ENCODE measurements around the gene PARP15.

The PARP15 gene

DNA sequence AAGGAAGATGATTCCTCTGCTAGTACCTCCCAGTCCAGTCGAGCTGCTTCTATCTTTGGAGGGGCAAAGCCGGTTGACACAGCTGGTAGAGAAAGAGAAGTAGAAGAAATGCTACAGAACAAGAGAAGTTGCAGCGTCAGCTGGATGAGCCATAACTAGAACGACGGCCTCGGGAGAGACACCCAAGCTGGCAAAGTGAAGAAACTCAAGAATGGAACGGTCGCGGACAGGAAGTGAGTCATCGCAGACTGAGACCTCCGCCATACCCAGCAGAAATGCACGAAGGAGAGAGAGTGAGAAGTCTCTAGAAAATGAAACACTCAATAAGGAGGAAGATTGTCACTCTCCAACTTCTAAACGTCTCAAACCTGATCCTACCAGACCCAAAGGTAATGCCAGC is 84.2 kb downstream of the PARP15 start:
- Histone ChIP-seq H3K9me3 (ENCODE audit: severe bottlenecking) (no peaks in the 10 kb centered on the region), H3K27ac (ENCODE audit: poor library complexity, severe bottlenecking) (no peak overlapping the region), H3K36me3 (ENCODE audit: low read depth) (no peaks in the 10 kb centered on the region), H3K4me3 (ENCODE audit: severe bottlenecking) (no peak overlapping the region), H3K27me3 (ENCODE audit: insufficient read depth, poor library complexity, severe bottlenecking) (no peaks in the 10 kb centered on the region), H3K4me1 (ENCODE audit: insufficient read depth, poor library complexity, severe bottlenecking) (no peaks in the 10 kb centered on the region)
- DNase-seq (ENCODE audit: low spot score) (no peak), ATAC-seq (ENCODE audit: low read depth) (no peak)
- TF ChIP-seq, protein P1, sequence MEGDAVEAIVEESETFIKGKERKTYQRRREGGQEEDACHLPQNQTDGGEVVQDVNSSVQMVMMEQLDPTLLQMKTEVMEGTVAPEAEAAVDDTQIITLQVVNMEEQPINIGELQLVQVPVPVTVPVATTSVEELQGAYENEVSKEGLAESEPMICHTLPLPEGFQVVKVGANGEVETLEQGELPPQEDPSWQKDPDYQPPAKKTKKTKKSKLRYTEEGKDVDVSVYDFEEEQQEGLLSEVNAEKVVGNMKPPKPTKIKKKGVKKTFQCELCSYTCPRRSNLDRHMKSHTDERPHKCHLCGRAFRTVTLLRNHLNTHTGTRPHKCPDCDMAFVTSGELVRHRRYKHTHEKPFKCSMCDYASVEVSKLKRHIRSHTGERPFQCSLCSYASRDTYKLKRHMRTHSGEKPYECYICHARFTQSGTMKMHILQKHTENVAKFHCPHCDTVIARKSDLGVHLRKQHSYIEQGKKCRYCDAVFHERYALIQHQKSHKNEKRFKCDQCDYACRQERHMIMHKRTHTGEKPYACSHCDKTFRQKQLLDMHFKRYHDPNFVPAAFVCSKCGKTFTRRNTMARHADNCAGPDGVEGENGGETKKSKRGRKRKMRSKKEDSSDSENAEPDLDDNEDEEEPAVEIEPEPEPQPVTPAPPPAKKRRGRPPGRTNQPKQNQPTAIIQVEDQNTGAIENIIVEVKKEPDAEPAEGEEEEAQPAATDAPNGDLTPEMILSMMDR (IDR thresholded peaks at IDR 0.05; ENCODE audit: poor library complexity, severe bottlenecking) = no peak

DNA sequence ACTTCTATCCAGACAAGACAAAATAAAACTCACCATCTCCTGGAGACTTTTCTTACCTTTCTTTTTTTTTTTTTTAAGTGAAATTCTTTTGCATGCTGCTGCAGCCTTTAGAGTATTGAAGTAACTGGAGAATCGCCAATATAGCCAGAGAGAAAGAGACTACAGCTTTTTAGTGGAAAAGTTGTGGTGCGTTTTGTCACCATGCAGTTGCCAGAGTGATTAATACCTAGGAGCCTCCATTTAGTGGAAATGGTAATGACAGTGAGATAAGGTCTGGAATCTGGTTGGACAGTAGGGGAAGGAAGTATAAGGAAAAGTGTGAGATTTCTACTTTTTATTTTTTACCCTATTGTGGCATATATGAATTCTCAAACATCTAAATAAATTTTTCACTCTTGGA is 85.1 kb downstream of the PARP15 start:
- TF ChIP-seq, protein P1 (IDR thresholded peaks at IDR 0.05; ENCODE audit: poor library complexity, severe bottlenecking) = no peak
- Histone ChIP-seq H3K9me3 (ENCODE audit: severe bottlenecking) (no peaks in the 10 kb centered on the region), H3K36me3 (ENCODE audit: low read depth) (no peaks in the 10 kb centered on the region), H3K4me3 (ENCODE audit: severe bottlenecking) (no peak overlapping the region), H3K4me1 (ENCODE audit: insufficient read depth, poor library complexity, severe bottlenecking) (no peaks in the 10 kb centered on the region), H3K27ac (ENCODE audit: poor library complexity, severe bottlenecking) (no peak overlapping the region), H3K27me3 (ENCODE audit: insufficient read depth, poor library complexity, severe bottlenecking) (no peaks in the 10 kb centered on the region)
- no peak for ATAC-seq (ENCODE audit: low read depth)
- DNase-seq (ENCODE audit: low spot score) = no peak

DNA sequence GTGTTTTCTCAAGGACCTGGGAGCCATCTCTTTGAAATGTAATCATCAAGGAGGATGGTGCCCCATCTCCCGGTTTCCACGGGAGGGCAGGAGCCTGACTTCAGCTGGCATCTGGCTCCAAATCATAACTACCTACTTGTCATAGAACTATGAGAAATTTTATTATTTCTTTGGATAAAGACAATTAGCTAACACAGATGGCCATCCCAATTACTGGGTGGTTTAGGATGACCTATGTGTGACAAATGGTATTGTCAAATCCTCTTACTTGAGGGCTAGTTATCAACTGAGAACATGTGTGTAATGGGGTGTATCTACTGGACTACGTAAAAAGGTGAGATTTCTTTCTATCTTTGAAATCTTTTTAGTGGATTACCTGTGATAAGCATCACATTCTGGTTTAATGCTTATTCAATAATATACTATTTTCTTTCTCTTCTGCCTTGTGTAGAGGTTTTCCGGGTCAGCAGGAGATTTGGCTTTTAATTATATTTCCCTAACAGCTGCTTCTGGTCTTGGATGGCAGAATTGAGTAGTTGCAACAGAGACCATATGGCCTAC is 87.9 kb downstream of the PARP15 start:
- Histone ChIP-seq H3K36me3 (ENCODE audit: low read depth) (no peaks in the 10 kb centered on the region), H3K27ac (ENCODE audit: poor library complexity, severe bottlenecking) (no peak overlapping the region)
- TF ChIP-seq, protein P1 (IDR thresholded peaks at IDR 0.05; ENCODE audit: poor library complexity, severe bottlenecking) = no peak

DNA sequence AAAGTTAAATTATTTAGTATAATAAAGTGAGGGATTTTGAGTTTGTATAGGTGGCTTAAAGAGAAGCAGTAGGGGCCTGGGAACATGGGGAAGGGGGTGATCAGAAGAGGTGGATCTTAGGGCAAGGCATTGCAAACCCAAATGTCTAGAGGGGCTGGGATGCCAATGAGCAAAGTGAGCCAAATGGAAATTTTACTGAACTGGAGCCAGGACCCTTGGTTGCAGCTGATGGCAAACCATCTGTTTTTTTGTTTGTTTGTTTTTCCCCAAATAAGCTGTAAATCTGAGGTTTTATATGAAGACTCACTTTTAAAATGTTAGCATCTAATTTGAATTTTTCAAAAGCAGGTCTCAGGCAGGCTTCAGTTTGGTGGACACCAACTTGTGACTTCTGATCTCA is 88.4 kb downstream of the PARP15 start:
- TF ChIP-seq, protein P1 (IDR thresholded peaks at IDR 0.05; ENCODE audit: poor library complexity, severe bottlenecking) = no peak
- no peak overlapping the region for H3K4me3 ChIP-seq (ENCODE audit: severe bottlenecking)
- no peaks in the 10 kb centered on the region for H3K36me3 ChIP-seq (ENCODE audit: low read depth)
- no peaks in the 10 kb centered on the region for H3K27me3 ChIP-seq (ENCODE audit: insufficient read depth, poor library complexity, severe bottlenecking)
- no peak for DNase-seq (ENCODE audit: low spot score)
- peaks cover 3% of the 10 kb centered on the region for H3K4me1 ChIP-seq (ENCODE audit: insufficient read depth, poor library complexity, severe bottlenecking)
- no peak for ATAC-seq (ENCODE audit: low read depth)
- no peak overlapping the region for H3K27ac ChIP-seq (ENCODE audit: poor library complexity, severe bottlenecking)
- H3K9me3 ChIP-seq (ENCODE audit: severe bottlenecking) = no peaks in the 10 kb centered on the region

More for the DNA sequence above, 87.9 kb downstream of the PARP15 start:
- Histone ChIP-seq H3K9me3 (ENCODE audit: severe bottlenecking) (no peaks in the 10 kb centered on the region), H3K4me3 (ENCODE audit: severe bottlenecking) (no peak overlapping the region), H3K27me3 (ENCODE audit: insufficient read depth, poor library complexity, severe bottlenecking) (no peaks in the 10 kb centered on the region), H3K4me1 (ENCODE audit: insufficient read depth, poor library complexity, severe bottlenecking) (peaks cover 3% of the 10 kb centered on the region)
- DNase-seq (ENCODE audit: low spot score) (no peak), ATAC-seq (ENCODE audit: low read depth) (no peak)

DNA sequence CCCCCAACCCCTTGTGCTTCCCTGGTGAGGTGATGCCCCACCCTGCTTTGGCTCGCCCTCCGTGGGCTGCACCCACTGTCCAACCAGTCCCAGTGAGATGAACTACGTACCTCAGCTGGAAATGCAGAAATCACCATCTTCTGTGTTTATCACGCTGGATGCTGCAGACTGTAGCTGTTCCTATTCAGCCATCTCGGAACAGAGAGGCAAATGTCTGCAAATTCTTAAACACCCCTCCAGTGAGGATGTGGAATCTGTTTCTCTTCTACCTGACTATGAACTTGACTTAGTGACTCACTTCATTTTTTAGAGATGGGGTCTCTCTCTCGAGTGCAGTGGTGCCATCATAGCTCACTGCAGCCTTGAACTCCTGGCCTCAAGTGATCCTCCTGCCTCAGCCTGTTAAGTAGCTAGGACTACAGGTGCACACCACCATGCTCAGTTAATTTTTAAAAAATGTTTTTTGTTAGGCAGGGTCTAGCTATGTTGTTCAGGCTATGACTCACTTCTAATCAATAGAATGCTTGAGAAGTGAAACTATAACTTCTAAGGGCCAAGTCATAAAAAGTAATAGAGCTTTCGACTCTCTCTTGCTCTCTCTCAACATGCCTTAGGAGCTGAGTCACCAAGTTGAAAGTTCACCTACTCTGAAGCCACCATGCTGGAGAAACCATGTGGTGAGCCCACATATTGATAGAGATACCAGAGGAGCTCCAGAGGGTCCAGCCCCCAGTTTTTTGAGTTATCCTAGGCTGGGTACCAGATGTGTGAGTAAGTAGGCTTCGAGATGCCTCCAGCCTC is 91.7 kb downstream of the PARP15 start:
- TF ChIP-seq, protein P1 (IDR thresholded peaks at IDR 0.05; ENCODE audit: poor library complexity, severe bottlenecking) = no peak
- peak; percentile 76 for ATAC-seq (ENCODE audit: low read depth)
- H3K27ac ChIP-seq (ENCODE audit: poor library complexity, severe bottlenecking) = no peak overlapping the region

More for the DNA sequence above, 91.7 kb downstream of the PARP15 start:
- no peaks in the 10 kb centered on the region for H3K36me3 ChIP-seq (ENCODE audit: low read depth)
- no peaks in the 10 kb centered on the region for H3K27me3 ChIP-seq (ENCODE audit: insufficient read depth, poor library complexity, severe bottlenecking)
- no peak overlapping the region for H3K4me3 ChIP-seq (ENCODE audit: severe bottlenecking)
- peaks cover 3% of the 10 kb centered on the region for H3K4me1 ChIP-seq (ENCODE audit: insufficient read depth, poor library complexity, severe bottlenecking)
- no peaks in the 10 kb centered on the region for H3K9me3 ChIP-seq (ENCODE audit: severe bottlenecking)
- no peak for DNase-seq (ENCODE audit: low spot score)

All from RWPE2 (cell line).